Aorta (tissue), 5 donors: Measurements from ENCODE around the gene ARF6. TPM values are rescaled to one million over a fixed set of nuclear protein-coding genes. Genes with fewer than 3 reads are reported as not detected.

Source experiments
- ATAC-seq: fragments of 200-7000 bp; cut with Tn5 transposase; one replicate; pipeline ENCODE4 v1.9.1; 2022; ENCODE audit warnings: moderate library complexity; ENCODE audit not compliant: low FRiP score
- DNase-seq, 2 donors: peaks; one replicate each; pipeline ENCODE4 v3.0.0-alpha.2; 2020
- H3K27ac ChIP-seq, 2 donors: one replicate each; pipeline ENCODE4 v1.5.1; 2013; ENCODE audit warnings: low read length in 2 of 2, mild to moderate bottlenecking in 2 of 2, moderate library complexity in 2 of 2, control low read depth in 1 of 2, inconsistent platforms in 1 of 2, low read depth in 1 of 2
- H3K27me3 ChIP-seq, 2 donors: one replicate each; pipeline ENCODE4 v1.6.1; 2013; ENCODE audit warnings: control low read depth in 1 of 2, low read length in 1 of 2, mild to moderate bottlenecking in 1 of 2, moderate library complexity in 1 of 2; ENCODE audit not compliant: insufficient read depth in 2 of 2, control insufficient read depth in 1 of 2
- H3K36me3 ChIP-seq, 2 donors: one replicate each; pipeline ENCODE4 v1.6.1; 2013; ENCODE audit warnings: control low read depth in 1 of 2, low read length in 1 of 2, mild to moderate bottlenecking in 1 of 2; ENCODE audit not compliant: insufficient read depth in 2 of 2, control insufficient read depth in 1 of 2
- H3K4me1 ChIP-seq, 2 donors: one replicate each; pipeline ENCODE4 v1.6.1; 2013; ENCODE audit warnings: low read length in 2 of 2, control low read depth in 1 of 2, mild to moderate bottlenecking in 1 of 2, moderate library complexity in 1 of 2; ENCODE audit not compliant: insufficient read depth in 2 of 2, control insufficient read depth in 1 of 2
- H3K4me3 ChIP-seq, 2 donors: one replicate each; pipeline ENCODE4 v1.5.1; 2013; ENCODE audit warnings: low read length in 2 of 2, control low read depth in 1 of 2, mild to moderate bottlenecking in 1 of 2
- H3K9me3 ChIP-seq: one replicate; pipeline ENCODE4 v1.6.1; 2013; ENCODE audit warnings: mild to moderate bottlenecking, low read length; ENCODE audit not compliant: control insufficient read depth
- WGBS, 2 donors: extraction: QIAGEN DNeasy Blood & Tissue Kit; methylation state at CpG; one replicate each; pipeline ENCODE4 v1.1.7; 2013; 5-methylcytosine and 5-hydroxymethylcytosine counted together
- intact Hi-C, 2 donors: fragments of 100-400 bp; cut with DNase I; formaldehyde crosslinking; loops; one replicate each; pipeline versions ENCODE4 v1.14.2 to v1.15.0; 2022
- polyA plus RNA-seq, 2 donors: library from polyadenylated mRNA; stranded (reverse); fragments of 200-250 nt; gene quantifications; one replicate each; pipeline ENCODE4 v1.2.3, GENCODE V29; 2013
- total RNA-seq, 2 donors: library from RNA; stranded (reverse); fragmentation: NEBNext Ultra II Directional; extraction: Animal tissue kit (Norgen Biotek cat#: 25700); gene quantifications; one replicate each; pipeline ENCODE4 v1.2.1, GENCODE V29; 2021
- donor health status: healthy with polysubstance abuse.
- donor health status: Bipolar disorder and iron deficiency.
- donor health status: DM: no; HTN: no; CAD: no.
- donor health status: DM: no; HTN: no; CAD: no.
- donor health status: DM: yes; HTN: yes; CAD: no.

ARF6 gene
- total and polyA plus RNA-seq, 4 donors = 26.8 to 64.0 (median 50.9) TPM

DNA sequence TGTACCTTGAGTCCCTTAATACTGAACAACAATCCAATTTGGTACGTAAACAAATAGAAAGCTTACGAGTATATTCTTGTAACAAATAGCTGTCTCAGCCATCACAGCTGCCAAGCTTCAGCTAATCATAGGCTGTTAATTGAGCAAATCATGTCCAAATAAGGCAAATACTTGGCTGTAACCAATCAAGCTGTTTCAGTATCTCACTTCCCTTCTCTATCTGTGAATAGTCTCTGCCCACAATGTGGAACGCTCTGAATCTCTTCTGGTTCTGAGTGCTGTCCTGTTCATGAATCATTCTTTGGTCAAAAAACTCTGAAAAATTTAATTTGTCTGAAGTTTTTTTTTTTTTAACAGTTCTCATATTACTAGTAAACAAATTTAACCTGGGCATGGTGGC lies 34.5 kb upstream of the ARF6 start:
- Histone ChIP-seq H3K9me3 (no peaks in the 10 kb centered on the region), H3K27me3 (no peaks in the 10 kb centered on the region), H3K36me3 (no peaks in the 10 kb centered on the region), H3K27ac (no peak overlapping the region), H3K4me1 (no peaks in the 10 kb centered on the region), H3K4me3 (no peak overlapping the region)
- DNase-seq = no peak
- intact Hi-C loops = loop anchor here (10.0 kb wide), 1 partner anchor 224 kb away; the partner anchor contains the start of gene DNAAF2 (in 2 of the 2)
- ATAC-seq = no peak
- 91 to 95% methylated on average over 3 of the region's 3 CpGs for WGBS, 2 donors

DNA sequence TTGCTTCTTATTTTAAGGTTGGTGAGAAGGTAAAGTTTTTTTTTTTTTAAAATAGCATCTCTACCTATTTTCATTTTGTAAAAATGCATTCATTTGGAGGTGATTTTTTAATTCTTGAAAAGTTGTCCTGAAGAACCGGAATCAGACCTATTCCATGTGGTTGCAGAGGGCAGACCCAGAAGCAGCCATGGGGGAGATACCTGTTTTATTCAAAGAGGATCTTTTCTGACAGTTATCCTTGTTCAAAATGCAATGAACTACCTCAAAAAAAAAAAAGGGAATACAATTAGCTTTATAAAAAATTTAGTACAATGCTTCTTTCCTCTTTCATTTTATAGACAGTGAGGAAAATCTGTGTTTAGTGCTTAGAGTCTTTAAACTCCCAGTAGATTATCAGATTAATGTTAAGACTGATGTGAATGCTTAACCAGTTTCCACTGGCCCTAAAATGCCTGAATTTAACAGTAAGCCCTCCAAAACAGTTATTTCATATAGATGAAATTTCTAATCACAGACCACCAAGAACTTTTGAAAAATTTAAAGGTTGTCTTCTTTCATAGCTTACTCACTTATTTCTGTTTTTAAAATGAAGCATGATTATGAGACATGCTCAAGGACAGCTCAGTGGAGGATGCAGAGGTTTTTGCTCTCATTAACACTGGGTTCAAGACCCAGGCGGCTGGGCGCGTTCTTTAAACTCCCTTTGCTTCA lies 31.7 kb upstream of the ARF6 start:
- DNase-seq (no peak), ATAC-seq (no peak)
- 16% methylated on average over 4 of the region's 4 CpGs for WGBS, 2 donors
- intact Hi-C loops = loop anchor here in 1 of 2 donors (5.0 to 10.0 kb wide), 2 partner anchors 246 to 674 kb away; partner anchors contain the start of gene MAP4K5
- peak overlapping the region; percentile 55 to 99 for H3K4me3 ChIP-seq
- no peaks in the 10 kb centered on the region for H3K27me3 ChIP-seq
- no peaks in the 10 kb centered on the region for H3K4me1 ChIP-seq
- peak overlapping the region; percentile 99 to 100 for H3K27ac ChIP-seq
- H3K36me3 ChIP-seq = no peaks in the 10 kb centered on the region
- no peaks in the 10 kb centered on the region for H3K9me3 ChIP-seq

DNA sequence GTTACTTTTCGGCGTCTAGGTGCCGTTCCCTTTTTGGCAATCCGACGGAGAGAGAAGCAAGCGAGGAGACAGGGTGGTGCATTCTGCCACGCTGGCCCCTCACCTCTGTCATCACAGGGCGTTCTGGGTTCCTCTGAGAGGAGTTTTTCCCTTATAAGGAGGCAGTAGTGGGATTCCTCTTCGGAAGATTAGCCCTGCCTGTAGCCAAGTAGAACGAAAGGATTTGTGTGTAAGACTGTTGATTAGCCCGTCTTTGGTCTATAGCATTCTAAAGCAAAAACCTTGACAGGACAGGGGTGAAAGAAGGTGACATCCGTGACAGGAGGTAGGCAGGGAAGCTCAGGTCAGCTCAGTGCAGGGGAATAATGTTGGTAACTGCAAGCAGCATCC lies 31.2 kb upstream of the ARF6 start:
- WGBS, 2 donors = 0% methylated on average over 12 of the region's 12 CpGs
- Histone ChIP-seq H3K4me1 (no peaks in the 10 kb centered on the region), H3K27me3 (no peaks in the 10 kb centered on the region), H3K27ac (peak overlapping the region; percentile 99 to 100), H3K4me3 (peak overlapping the region; percentile 55 to 99), H3K36me3 (no peaks in the 10 kb centered on the region), H3K9me3 (no peaks in the 10 kb centered on the region)
- ATAC-seq (peak; percentile 61), DNase-seq (peak; percentile 74 to 80)
- intact Hi-C loops = loop anchor here in 1 of 2 donors (5.0 to 10.0 kb wide), 2 partner anchors 246 to 673 kb away; partner anchors contain the start of gene MAP4K5

- H3K36me3 ChIP-seq = no peaks in the 10 kb centered on the region
- H3K4me1 ChIP-seq = no peaks in the 10 kb centered on the region
- H3K4me3 ChIP-seq = peak overlapping the region; percentile 55 to 99
- ATAC-seq (peak; percentile 94), DNase-seq (peak; percentile 87 to 93)
- WGBS, 2 donors = 0 to 1% methylated on average over 27 to 29 of the region's 30 CpGs
- no peaks in the 10 kb centered on the region for H3K27me3 ChIP-seq
- intact Hi-C loops = loop anchor here in 1 of 2 donors (5.0 to 10.0 kb wide), 2 partner anchors 245 to 673 kb away; partner anchors contain the start of gene MAP4K5
- H3K9me3 ChIP-seq = no peaks in the 10 kb centered on the region
- H3K27ac ChIP-seq = peak overlapping the region; percentile 99 to 100
Observed at GRCh38 chr14:49862089-49862673, 30.7 kb upstream of the ARF6 start.

DNA sequence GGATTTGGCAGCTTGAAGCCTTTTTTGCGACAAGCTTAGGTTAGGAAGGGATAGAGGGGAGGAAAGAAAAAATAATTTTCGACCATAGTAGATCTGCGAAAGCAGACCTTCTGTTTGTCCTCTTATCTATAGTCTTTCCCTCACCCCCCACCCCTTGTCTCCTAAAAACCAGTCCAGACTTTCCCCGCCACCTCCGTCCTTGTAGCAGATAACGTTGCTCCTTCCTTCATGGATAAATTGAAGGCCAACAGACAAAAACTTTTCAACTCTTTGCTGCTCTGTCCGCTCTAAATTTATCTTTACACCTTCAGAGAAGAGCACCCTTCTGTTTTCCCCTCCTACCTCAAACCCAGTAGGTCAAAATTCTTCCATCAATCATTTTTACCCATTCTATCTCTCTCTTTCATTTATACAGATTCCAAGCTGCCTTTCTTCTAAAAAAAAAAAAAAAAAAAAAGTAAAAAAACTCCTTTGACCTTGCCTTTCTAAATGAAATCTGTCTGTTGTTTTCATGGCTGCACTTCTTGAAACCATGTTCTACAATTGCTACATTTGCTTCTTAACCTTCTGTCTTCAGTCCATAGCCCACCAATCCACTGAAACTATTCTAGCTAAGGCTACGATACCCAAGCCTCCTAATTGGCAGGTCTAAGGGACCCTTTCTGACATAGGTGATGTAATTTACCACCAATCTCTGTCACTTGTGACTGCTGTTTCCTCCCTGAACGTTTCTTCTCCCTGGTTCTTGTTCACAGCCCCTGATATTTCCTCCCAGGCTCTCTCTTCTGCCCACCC lies 29.2 kb upstream of the ARF6 start:
- no peaks in the 10 kb centered on the region for H3K36me3 ChIP-seq
- no peaks in the 10 kb centered on the region for H3K27me3 ChIP-seq
- H3K27ac ChIP-seq = peak overlapping the region; percentile 97
- no peak for DNase-seq
- H3K4me1 ChIP-seq = no peaks in the 10 kb centered on the region
- peak overlapping the region; percentile 88 to 95 for H3K4me3 ChIP-seq
- WGBS, 2 donors = 12 to 13% methylated on average over 9 of the region's 9 CpGs
- no peaks in the 10 kb centered on the region for H3K9me3 ChIP-seq
- no peak for ATAC-seq
- intact Hi-C loops = loop anchor here in 1 of 2 donors (5.0 to 10.0 kb wide), 2 partner anchors 244 to 671 kb away; partner anchors contain the start of gene MAP4K5

DNA sequence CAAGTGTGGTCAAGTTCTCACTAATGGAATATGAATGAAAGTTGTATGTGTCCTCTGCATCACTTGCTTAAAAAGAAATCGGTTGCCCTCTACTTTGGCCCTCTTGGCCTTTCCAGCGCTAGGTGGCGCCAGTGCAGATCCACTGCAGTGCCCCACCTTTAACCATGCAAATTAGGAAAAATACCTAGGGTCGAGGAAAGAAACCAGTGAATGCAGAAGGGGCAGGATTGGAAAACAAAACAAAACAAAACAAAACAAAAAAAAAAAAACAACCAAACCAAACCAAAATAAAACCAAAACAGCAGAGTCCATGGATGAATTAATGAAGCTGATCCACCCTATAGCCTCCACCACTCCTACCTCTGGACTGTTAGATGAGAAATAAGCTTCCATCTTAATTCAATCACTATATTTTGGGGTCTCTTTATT lies 27.4 kb upstream of the ARF6 start:
- DNase-seq (peak; percentile 84 to 92), ATAC-seq (no peak)
- no peaks in the 10 kb centered on the region for H3K4me1 ChIP-seq
- H3K4me3 ChIP-seq = no peak overlapping the region
- H3K36me3 ChIP-seq = no peaks in the 10 kb centered on the region
- 0% methylated on average over 4 of the region's 4 CpGs for WGBS, 2 donors
- intact Hi-C loops = loop anchor here (5.0 to 10.0 kb wide), 3 partner anchors 197 to 669 kb away; partner anchors contain the start of gene MAP4K5 (in 1 of the 2)
- H3K27ac ChIP-seq = peak overlapping the region in 1 of 2 donors; percentile 11
- H3K9me3 ChIP-seq = no peaks in the 10 kb centered on the region
- no peaks in the 10 kb centered on the region for H3K27me3 ChIP-seq

GRCh38 chr14:49867831-49868719 lies 24.8 kb upstream of the ARF6 start:
- H3K4me1 ChIP-seq = no peaks in the 10 kb centered on the region
- 1% methylated on average over 51 to 57 of the region's 57 CpGs for WGBS, 2 donors
- H3K36me3 ChIP-seq = no peaks in the 10 kb centered on the region
- H3K9me3 ChIP-seq = no peaks in the 10 kb centered on the region
- intact Hi-C loops = loop anchor here (2.0 to 10.0 kb wide), 4 partner anchors 133 to 667 kb away; partner anchors contain the start of gene MAP4K5 (in 1 of the 2)
- ATAC-seq (peak; percentile 97), DNase-seq (peak; percentile 98 to 99)
- H3K27me3 ChIP-seq = no peaks in the 10 kb centered on the region
- peak overlapping the region; percentile 43 to 50 for H3K4me3 ChIP-seq
- peak overlapping the region; percentile 53 to 85 for H3K27ac ChIP-seq
